NT2/D1 (cell line): ENCODE measurements around the gene SCAP.
A peak's percentile ranks its signal among the peaks of the same experiment; 100 is the strongest.
"Not testable (repeated sequence)": the region's sequence is repeated elsewhere in the genome, so short reads cannot be mapped to it uniquely, and the experiment has no call there.

Experiments used
- DNase-seq: peaks from one replicate; pipeline ENCODE4 v3.0.0-alpha.2; 2011; ENCODE audit warnings: low read depth, low spot score
- H3K27me3 ChIP-seq: 2 replicates; pipeline ENCODE4 v1.6.0; 2011; ENCODE audit warnings: mild to moderate bottlenecking; ENCODE audit not compliant: insufficient read length, insufficient read depth
- H3K36me3 ChIP-seq: 2 replicates; pipeline ENCODE4 v1.6.1; 2011; ENCODE audit warnings: mild to moderate bottlenecking, low read length, mixed read lengths; ENCODE audit not compliant: insufficient read depth, insufficient read length
- H3K4me1 ChIP-seq: 2 replicates; pipeline ENCODE4 v1.5.1; 2011; ENCODE audit not compliant: insufficient read depth, insufficient read length
- H3K4me3 ChIP-seq: 2 replicates; pipeline ENCODE4 v1.5.1; 2011; ENCODE audit warnings: low read depth; ENCODE audit not compliant: insufficient read length
- H3K9ac ChIP-seq: 2 replicates; pipeline ENCODE4 v1.6.0; 2011; ENCODE audit warnings: low read depth; ENCODE audit not compliant: insufficient read length
- H3K9me3 ChIP-seq: 2 replicates; pipeline ENCODE4 v1.5.1; 2011; ENCODE audit warnings: mild to moderate bottlenecking, low read length; ENCODE audit not compliant: insufficient read depth
- SUZ12 ChIP-seq: IDR thresholded peaks from 2 replicates; pipeline ENCODE4 v1.6.1; 2011; ENCODE audit not compliant: insufficient read length, insufficient read depth; ENCODE audit errors: extremely low read depth
- YY1 ChIP-seq: IDR thresholded peaks from 2 replicates; pipeline ENCODE4 v1.6.1; 2011; ENCODE audit not compliant: insufficient read length, insufficient read depth
- ZNF274 ChIP-seq: IDR thresholded peaks from 2 replicates; pipeline ENCODE4 v1.6.1; 2011; ENCODE audit warnings: mild to moderate bottlenecking, low read depth, low read length

The SCAP gene

DNA sequence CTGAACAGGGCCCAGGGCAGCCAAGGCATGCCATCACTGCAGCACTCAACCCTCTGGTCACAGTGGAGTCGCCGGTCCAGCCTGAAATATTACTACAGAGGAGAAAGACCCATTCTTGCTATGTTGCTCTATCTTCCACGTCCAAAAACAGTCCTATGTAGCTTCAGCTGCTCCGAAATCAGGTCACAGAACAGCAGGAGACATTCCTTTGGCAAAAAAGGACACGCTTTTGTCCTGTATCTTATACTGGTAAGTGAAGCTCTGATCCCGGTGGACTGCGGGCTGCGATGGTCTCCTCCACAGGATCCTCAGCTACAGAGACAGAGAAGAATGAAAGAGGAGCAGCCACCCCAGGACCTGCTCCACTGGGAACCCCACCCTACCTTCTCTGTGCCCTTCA lies 20.1 kb upstream of the SCAP start:
- peaks cover 2% of the 10 kb centered on the region for H3K4me1 ChIP-seq
- peaks cover 70% of the 10 kb centered on the region for H3K36me3 ChIP-seq
- TF ChIP-seq YY1 (no peak), ZNF274 (no peak), SUZ12 (no peak)
- DNase-seq, result no peak
- no peaks in the 10 kb centered on the region for H3K9me3 ChIP-seq
- no peak overlapping the region for H3K9ac ChIP-seq
- no peak overlapping the region for H3K4me3 ChIP-seq
- no peaks in the 10 kb centered on the region for H3K27me3 ChIP-seq

DNA sequence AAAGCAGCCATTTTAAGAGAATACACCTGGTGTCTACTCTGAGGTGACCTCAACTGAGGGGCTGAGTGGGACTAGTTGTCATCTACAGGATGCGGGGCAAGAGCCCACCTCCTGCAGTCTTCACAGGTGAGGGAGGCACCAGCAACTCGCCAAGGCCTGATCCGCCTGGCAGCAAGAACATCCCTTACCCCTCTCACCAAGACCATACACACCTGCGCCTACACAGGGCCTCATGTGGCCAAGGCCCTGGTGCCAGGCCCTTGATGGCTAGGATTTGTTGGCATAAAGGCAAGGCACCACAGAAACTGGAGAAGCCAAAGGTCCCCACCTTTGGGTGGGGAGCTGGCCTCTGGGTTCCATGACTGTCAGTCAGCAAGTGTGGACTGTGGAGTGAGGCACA lies 19.4 kb upstream of the SCAP start:
- H3K4me3 ChIP-seq, result no peak overlapping the region
- DNase-seq, result no peak
- peaks cover 67% of the 10 kb centered on the region for H3K36me3 ChIP-seq
- H3K9me3 ChIP-seq, result no peaks in the 10 kb centered on the region
- H3K9ac ChIP-seq, result no peak overlapping the region
- H3K4me1 ChIP-seq, result peaks cover 2% of the 10 kb centered on the region
- no peaks in the 10 kb centered on the region for H3K27me3 ChIP-seq
- TF ChIP-seq ZNF274, result no peak
- TF ChIP-seq SUZ12, result no peak
- TF ChIP-seq YY1, result no peak

- DNase-seq, result no peak
- TF ChIP-seq SUZ12, result no peak
- TF ChIP-seq YY1, result no peak
- no peak for TF ChIP-seq ZNF274
- H3K4me3 ChIP-seq, result no peak overlapping the region
- peaks cover 2% of the 10 kb centered on the region for H3K4me1 ChIP-seq
- no peak overlapping the region for H3K9ac ChIP-seq
- H3K9me3 ChIP-seq, result no peaks in the 10 kb centered on the region
- H3K36me3 ChIP-seq, result peaks cover 60% of the 10 kb centered on the region
- no peaks in the 10 kb centered on the region for H3K27me3 ChIP-seq
Measured at GRCh38 chr3:47491777-47492176, 16.0 kb upstream of the SCAP start.

DNA sequence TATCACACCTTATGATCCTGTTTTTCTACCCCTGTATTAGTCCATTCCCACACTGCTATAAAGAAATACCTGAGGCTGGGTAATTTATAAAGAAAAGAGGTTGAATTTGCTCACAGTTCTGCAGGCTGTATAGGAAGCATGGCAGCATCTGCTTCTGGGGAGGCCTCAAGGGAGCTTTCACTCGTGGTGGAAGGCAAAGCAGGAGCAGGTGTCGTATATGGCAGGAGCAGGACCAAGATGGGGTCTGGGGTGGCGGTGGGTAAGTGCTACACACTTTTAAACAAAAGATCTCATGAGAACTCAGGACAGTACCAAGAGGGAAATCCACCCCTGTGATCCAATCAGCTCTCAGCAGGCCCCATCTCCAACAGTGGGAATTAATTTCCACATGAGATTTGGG lies 15.4 kb upstream of the SCAP start:
- DNase-seq, result no peak

GRCh38 chr3:47487265-47487664 lies 11.5 kb upstream of the SCAP start:
- no peak overlapping the region for H3K4me3 ChIP-seq
- peaks cover 2% of the 10 kb centered on the region for H3K4me1 ChIP-seq
- no peaks in the 10 kb centered on the region for H3K27me3 ChIP-seq
- H3K36me3 ChIP-seq, result peaks cover 29% of the 10 kb centered on the region
- H3K9me3 ChIP-seq, result no peaks in the 10 kb centered on the region
- TF ChIP-seq YY1 (no peak), SUZ12 (no peak), ZNF274 (no peak)
- no peak for DNase-seq
- no peak overlapping the region for H3K9ac ChIP-seq

More for the DNA sequence above, 15.4 kb upstream of the SCAP start:
- Histone ChIP-seq H3K4me1 (peaks cover 2% of the 10 kb centered on the region), H3K9me3 (no peaks in the 10 kb centered on the region), H3K36me3 (peaks cover 56% of the 10 kb centered on the region), H3K4me3 (no peak overlapping the region), H3K27me3 (no peaks in the 10 kb centered on the region), H3K9ac (no peak overlapping the region)
- no peak for TF ChIP-seq ZNF274
- no peak for TF ChIP-seq SUZ12
- TF ChIP-seq YY1, result no peak

- Histone ChIP-seq H3K27me3 (no peaks in the 10 kb centered on the region), H3K9ac (no peak overlapping the region), H3K9me3 (no peaks in the 10 kb centered on the region), H3K4me1 (peaks cover 2% of the 10 kb centered on the region), H3K4me3 (no peak overlapping the region), H3K36me3 (peaks cover 21% of the 10 kb centered on the region)
- no peak for DNase-seq
- TF ChIP-seq YY1, result no peak
- no peak for TF ChIP-seq SUZ12
- no peak for TF ChIP-seq ZNF274
Measured at GRCh38 chr3:47485812-47486211, 10.1 kb upstream of the SCAP start.

DNA sequence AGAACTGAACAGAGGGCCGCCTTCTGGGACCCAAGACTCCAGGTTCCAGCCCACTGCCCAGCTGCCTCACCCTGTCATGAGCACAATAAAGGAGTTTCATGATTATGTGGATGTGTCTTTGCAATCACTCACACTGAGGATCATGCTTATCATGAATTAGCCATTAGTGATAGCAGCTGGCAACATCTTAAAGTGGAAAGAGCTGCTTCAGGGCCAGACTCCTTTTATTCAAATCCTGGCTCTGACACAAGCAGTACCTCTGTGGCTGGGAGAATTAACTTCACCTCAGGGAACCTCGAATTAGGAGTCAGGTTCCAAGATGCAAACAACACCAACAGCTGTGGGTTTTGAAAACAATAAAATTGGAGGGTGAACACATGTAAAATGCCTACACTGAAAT lies 6.6 kb upstream of the SCAP start:
- Histone ChIP-seq H3K4me3 (no peak overlapping the region), H3K9ac (no peak overlapping the region)
- TF ChIP-seq YY1 (no peak), SUZ12 (no peak)

DNA sequence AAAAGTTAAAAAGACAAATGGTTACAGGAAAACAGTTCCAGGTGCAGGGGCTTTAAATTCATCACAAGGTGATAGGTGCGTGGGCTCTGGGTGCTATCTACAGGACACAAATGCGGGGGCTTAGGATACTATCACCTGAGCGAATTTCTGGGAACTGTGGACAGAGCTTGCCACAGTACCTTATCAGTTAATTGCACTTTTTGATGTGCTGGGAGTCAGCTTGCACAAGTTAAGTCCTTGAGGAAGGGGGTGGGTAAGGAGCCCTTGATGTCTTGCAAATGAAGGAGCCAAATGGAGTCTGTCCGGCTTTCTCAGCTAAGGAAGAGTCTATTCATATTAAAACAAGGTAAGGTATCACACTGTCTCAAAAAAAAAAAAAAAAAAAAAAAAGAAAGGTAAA lies 6.0 kb upstream of the SCAP start:
- not testable (repeated sequence) for H3K9me3 ChIP-seq, H3K4me3 ChIP-seq, H3K36me3 ChIP-seq, H3K27me3 ChIP-seq
- DNase-seq, result peak; percentile 76
- H3K4me1 ChIP-seq, result peaks cover 12% of the 10 kb centered on the region
- H3K9ac ChIP-seq, result peak overlapping the region; percentile 6

More for the DNA sequence above, 6.6 kb upstream of the SCAP start:
- no peaks in the 10 kb centered on the region for H3K9me3 ChIP-seq
- H3K36me3 ChIP-seq, result peaks cover 10% of the 10 kb centered on the region
- peaks cover 9% of the 10 kb centered on the region for H3K4me1 ChIP-seq
- H3K27me3 ChIP-seq, result no peaks in the 10 kb centered on the region
- DNase-seq, result peak; percentile 28

- peaks cover 10% of the 10 kb centered on the region for H3K4me1 ChIP-seq
- H3K9ac ChIP-seq, H3K36me3 ChIP-seq, DNase-seq, H3K27me3 ChIP-seq, H3K4me3 ChIP-seq, H3K9me3 ChIP-seq: not testable (repeated sequence)
Measured at GRCh38 chr3:47480267-47480666, 4.5 kb upstream of the SCAP start.
